Epidermal melanocyte (primary cell): ENCODE measurements around the gene CLMN.
"Not testable (repeated sequence)": the region's sequence is repeated elsewhere in the genome, so short reads cannot be mapped to it uniquely, and the experiment has no call there.

ENCODE experiments used
- DNase-seq: peaks from one replicate; pipeline ENCODE4 v3.0.0; 2011; ENCODE audit warnings: low spot score; ENCODE audit not compliant: insufficient read length

The CLMN gene

DNA sequence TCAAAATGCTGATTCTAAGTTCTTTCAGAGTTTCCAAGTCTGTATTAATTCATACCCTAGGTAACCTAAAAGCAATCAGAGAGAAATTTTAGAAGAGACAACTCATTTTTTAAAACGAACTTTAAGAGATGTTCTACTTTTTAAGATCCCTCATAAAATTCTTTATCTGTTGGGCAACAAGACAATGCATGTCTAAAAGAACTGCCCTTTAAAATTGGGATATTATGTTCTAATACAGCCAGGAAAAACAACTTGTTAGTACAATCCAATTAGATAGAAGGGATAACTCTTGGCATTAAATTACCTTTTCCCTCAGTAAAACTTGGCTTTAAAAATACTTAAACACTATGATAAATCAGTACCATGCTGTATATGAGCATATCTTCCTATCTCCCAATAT lies 178.0 kb downstream of the CLMN start:
- DNase-seq: no peak

DNA sequence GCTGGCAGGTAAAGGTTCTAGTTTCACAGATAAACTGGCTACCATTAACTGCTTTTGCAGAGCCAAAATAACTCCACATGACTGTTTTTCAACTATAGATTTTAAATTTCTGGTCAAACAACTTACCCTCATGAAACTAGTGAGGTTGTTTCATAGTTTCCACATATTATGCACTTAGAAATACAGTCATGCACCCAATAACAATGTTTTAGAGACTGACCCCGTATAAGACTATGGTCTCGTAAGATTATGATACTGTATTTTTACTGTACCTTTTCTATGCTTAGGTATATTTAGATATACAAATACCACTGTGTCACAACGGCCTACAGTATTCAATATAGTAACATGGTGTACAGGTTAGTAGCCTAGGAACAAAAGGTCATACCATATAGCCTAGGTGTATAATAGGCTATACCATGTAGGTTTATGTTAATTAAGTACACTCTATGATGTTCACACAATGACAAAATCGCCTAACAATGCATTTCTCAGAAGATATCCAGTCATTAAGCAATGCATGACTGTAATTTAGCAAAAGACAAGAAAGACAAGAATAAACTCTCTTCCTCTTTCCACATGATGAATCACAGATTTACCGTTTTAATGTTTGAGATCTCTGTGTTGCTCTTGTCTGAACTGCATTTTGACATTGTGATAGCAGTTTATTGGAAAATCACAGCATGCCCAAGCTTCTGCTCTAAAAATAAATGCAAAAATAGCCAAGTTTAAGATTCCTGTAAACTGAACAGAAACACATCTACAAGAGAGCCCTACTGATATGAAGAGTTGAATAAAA lies 179.4 kb downstream of the CLMN start:
- no peak for DNase-seq

DNA sequence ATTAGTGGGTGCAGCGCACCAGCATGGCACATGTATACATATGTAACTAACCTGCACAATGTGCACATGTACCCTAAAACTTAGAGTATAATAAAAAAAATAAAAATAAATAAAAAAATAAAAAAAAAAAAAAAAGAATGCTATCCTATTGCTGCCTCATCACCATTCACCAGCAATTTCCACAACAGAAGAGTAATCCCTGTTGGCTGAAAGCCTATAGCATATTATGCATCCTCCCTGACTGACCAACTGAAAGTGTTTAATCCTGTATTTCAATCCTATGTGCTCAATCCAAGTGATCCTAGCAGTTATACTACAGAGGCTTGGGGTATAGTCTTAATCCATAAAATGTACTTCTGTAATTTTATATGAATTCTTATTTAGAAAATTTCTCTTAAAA lies 180.8 kb downstream of the CLMN start:
- no peak for DNase-seq

DNA sequence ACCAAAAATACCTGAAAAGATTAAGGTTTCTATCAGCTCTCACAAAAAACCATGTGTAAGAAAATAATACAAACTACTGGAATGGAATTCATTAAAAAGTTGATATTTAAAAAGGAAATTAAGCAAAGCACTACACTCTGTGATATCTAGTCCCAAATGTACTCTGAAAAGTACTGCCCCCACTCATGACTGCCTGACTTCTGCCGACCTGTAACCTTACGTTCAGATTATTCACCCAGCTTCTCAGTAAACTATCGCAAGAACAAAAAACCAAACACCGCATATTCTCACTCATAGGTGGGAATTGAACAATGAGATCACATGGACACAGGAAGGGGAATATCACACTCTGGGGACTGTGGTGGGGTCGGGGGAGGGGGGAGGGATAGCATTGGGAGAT lies 181.3 kb downstream of the CLMN start:
- DNase-seq: not testable (repeated sequence)

DNA sequence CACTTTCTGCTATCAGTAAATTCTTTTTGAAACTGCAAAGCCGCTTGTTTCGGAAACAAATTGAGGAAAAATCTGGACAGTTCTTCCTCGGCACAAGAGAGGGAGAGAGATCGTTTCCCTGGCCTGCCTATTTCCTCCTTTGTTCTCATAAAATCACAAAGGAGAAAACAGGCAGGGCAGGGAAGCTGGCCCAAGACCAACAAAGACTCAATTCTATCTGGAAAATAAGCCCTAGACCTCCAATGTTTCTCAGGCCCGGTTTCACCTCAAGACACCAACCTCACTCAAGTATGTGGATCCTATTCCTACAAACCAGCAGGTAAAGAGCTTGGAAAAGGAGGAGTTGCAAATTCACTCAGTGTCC lies 181.9 kb downstream of the CLMN start:
- DNase-seq: no peak

DNA sequence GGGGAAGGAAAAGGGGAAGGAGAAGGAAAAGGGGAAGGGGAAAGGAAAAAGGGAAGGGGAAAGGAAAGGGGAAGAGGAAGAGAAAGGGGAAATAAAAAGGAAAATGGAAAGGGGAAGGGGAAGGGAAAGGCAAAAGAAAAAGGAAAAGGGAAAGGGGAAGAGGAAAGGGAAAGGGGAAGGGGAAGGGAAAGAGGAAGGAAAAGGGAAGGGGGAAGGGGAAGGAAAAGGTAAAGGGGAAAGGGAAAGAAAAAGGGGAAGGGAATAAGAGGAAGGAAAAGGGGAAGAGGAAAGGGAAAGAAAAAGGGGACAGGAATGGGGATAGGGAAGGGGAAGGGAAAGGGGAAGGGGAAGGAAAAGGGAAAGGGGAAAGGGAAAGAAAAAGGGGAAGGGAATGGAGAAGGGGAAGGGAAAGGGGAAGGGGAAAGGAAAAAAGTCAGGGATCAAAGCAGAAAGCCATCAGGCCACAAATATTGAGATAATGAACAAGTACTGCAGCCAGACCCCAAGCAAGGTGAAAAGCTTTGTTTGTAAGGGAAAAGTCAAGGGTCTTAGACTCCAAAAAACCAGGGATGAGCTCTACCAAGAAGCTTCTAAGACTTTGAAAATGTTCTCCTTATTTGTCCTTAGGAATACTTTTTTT lies 182.4 kb downstream of the CLMN start:
- no peak for DNase-seq

DNA sequence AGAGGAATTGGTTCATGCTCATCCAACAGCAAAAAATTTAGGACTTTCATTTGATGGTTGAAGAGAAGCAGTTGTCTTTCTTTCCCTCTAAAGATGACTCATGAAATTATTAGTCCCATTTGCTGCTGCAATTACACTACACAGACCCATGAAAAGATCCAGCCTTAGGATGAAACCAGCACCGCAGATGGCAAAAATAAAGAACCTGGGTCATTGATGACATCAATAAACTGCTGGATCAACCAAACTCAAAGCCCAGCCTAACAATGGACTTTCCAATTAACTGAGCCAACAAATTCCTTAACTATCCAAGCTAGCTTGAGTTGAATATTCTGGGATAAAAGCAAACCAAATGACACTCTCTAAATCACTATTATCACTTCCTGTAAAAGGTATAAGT lies 183.1 kb downstream of the CLMN start:
- no peak for DNase-seq

DNA sequence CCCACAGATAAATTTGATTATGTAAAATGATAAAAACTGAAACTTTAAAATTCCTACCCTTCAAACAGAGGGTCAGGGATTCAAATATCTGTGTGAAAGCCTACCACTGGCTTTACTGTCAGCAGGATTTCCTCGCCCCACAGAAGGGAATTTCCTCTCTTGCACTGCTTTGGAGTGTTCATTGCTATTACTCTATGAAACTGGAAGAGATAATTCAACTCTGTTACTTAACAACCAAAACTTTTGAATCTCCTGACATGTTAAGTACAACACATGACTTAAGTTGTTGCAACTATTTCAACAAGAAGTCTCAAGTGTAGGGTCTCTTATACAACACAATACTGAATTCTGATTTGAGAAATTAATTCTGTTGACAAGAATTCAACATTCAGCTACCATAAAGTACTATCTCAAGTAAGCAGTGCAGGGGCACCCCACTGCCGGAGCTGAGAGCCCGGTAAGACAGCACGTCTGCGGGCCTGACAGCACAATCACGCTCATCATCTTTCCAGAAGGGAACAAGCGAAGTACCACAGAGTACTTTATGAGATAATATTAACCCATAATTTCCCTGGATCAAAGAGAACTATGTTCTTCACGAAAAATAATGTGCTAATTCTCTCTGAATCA lies 185.3 kb downstream of the CLMN start:
- no peak for DNase-seq

DNA sequence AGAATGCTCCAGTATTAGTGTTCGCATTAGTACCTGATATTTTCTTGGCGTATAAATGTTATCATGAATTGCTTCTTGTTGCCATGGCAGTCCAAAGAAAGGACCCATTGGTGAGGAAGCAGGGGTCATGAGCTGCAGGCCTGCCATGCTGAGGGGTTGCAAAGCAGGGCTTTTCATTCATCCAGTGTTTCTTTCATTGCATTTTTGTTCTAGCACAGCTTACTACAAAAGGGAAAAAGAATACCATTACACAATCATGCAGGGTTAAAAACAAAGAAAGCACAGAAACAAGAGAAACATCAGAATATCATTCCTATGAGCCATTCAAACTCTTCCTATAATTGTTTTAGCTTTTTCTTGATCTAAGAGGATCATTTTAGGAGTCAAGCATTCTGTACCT lies 186.4 kb downstream of the CLMN start:
- DNase-seq: no peak

DNA sequence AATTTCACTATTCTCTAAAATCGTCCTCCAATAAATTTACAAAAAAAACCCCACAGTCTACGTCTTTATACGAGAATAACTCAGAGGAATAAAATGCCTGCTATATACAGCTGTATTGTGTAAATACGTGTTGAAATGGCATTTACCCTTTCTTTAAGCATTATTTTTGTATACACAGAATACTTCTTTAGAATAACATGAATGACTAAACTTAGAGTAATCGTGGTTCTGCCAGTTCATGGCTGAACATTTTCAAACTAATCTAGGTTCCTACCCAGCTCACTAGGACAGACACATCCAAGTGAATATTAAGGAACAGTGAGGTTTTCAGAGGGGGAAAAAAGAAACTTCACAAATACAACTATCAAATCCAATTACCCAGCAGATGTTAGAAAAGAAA lies 186.9 kb downstream of the CLMN start:
- DNase-seq: no peak
